Stimulated activated naive CD8-positive, alpha-beta T cell treated with anti-CD3 and anti-CD28 coated beads, Interleukin-15, Interleukin-2, amounts not matched to agents 100 U/mL and 50 U/mL, for 24 hours (primary cell): Measurements from ENCODE around the gene UNC5CL.

Experiments
- ATAC-seq: fragments of 150-1000 bp; cut with Tn5 transposase; one replicate; pipeline ENCODE4 v1.10.0; 2021
- DNase-seq: peaks from one replicate; pipeline ENCODE4 v3.0.0; 2021

UNC5CL gene

GRCh38 chr6:41006217-41006616, 32.8 kb downstream of the UNC5CL start:
- DNase-seq (peak; percentile 60), ATAC-seq (peak; percentile 46)

- no peak for DNase-seq
- ATAC-seq, result no peak
Observed at GRCh38 chr6:41002168-41002567, 36.9 kb downstream of the UNC5CL start.

- ATAC-seq, result no peak
- no peak for DNase-seq
Observed at GRCh38 chr6:41000248-41000647, 38.8 kb downstream of the UNC5CL start.

- peak; percentile 49 for ATAC-seq
- peak; percentile 13 for DNase-seq
Observed at GRCh38 chr6:40999569-40999968, 39.5 kb downstream of the UNC5CL start.

- DNase-seq, result no peak
- ATAC-seq, result no peak
Observed at GRCh38 chr6:40998661-40999060, 40.4 kb downstream of the UNC5CL start.

GRCh38 chr6:40997234-40997957, 41.6 kb downstream of the UNC5CL start:
- ATAC-seq (no peak), DNase-seq (no peak)

GRCh38 chr6:40996591-40997233, 42.3 kb downstream of the UNC5CL start:
- ATAC-seq, result no peak
- DNase-seq, result no peak

GRCh38 chr6:40992746-40993145, 46.3 kb downstream of the UNC5CL start:
- ATAC-seq (no peak), DNase-seq (no peak)

- no peak for ATAC-seq
Observed at GRCh38 chr6:40990301-40990700, 48.7 kb downstream of the UNC5CL start.

GRCh38 chr6:40989204-40990169, 49.5 kb downstream of the UNC5CL start:
- DNase-seq (no peak), ATAC-seq (no peak)

More at GRCh38 chr6:40990301-40990700, 48.7 kb downstream of the UNC5CL start:
- no peak for DNase-seq

GRCh38 chr6:40988634-40989033, 50.4 kb downstream of the UNC5CL start:
- DNase-seq, result no peak
- no peak for ATAC-seq

- no peak for DNase-seq
- no peak for ATAC-seq
Observed at GRCh38 chr6:40986921-40987819, 51.9 kb downstream of the UNC5CL start.

- DNase-seq, result no peak
- ATAC-seq, result no peak
Observed at GRCh38 chr6:40986364-40986763, 52.7 kb downstream of the UNC5CL start.

GRCh38 chr6:40983752-40984151, 55.3 kb downstream of the UNC5CL start:
- DNase-seq (no peak), ATAC-seq (no peak)

GRCh38 chr6:40982917-40983316, 56.1 kb downstream of the UNC5CL start:
- no peak for ATAC-seq

GRCh38 chr6:40978687-40979289, 60.2 kb downstream of the UNC5CL start:
- ATAC-seq, result no peak

More at GRCh38 chr6:40982917-40983316, 56.1 kb downstream of the UNC5CL start:
- no peak for DNase-seq

GRCh38 chr6:40977695-40978094, 61.3 kb downstream of the UNC5CL start:
- no peak for ATAC-seq

More at GRCh38 chr6:40978687-40979289, 60.2 kb downstream of the UNC5CL start:
- no peak for DNase-seq

GRCh38 chr6:40977085-40977484, 61.9 kb downstream of the UNC5CL start:
- ATAC-seq (no peak), DNase-seq (no peak)

More at GRCh38 chr6:40977695-40978094, 61.3 kb downstream of the UNC5CL start:
- no peak for DNase-seq
